NCI-H1694 (cell line): ENCODE data around the gene COX7A2.
A peak's percentile ranks its signal among the peaks of the same experiment; 100 is the strongest.

Experiments
- DNase-seq: peaks from one replicate; lab custom pipeline; 2025; lab: John Stamatoyannopoulos, UW

Gene COX7A2

DNA sequence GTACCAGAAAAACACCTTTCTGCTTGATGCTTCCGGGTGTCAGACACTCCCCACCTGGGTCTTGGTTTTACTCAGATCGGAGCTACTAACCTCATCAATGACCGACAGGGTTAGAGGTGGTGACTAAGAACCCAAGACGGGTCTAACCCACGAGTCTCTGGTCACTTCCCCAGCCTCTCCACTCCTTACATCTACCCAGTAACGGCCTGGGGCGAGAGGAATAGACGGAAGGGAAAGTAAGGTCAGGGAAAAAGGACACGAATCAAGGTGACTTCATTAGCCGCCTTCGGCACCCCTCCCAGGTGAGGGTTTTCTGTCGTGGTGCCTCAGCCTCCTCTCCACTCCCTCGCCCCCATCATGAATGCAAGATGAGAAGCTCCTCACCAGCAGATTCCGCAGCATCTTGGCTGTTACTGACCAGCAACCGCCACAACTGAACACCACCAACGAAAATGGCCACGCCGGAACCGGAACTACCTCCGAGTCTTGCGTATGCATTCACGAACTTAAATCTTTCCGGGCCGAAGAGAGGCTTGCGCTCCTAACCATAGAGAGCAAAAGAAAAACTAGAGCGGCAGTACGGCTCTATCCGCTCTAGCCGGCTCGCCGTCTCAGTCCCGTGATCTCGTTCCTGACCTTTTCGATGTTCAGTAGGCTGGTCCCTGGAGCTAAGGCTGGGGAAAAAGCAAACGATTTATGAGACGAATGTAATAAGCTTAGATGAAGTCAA lies at the start of gene COX7A2:
TSS of gene COX7A2 (minus strand) at position 469 of the 730 bp plus-strand sequence. CDS start at position 402, 67 bp downstream.
- DNase-seq: peak; percentile 90

DNA sequence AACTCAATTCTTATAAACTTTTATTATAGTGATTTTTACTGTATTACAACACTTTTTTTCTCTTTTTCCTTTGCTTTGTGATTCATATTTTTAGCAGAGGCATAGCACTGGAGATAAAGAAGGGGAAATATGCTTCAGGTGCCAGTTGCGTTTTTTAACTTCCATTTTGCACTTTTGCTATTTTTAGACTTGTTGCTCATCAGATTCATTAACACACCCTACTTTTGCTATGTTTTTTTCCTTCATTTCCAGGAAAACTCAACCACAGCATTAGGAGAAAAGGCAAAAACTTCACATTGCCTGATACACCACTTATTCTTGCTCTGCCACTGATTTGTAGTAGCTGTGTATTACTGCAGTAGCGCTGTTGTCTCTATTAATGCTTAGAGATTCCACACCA lies 49.0 kb upstream of the COX7A2 start:
- DNase-seq: no peak

GRCh38 chr6:75291744-75292143 lies 48.1 kb upstream of the COX7A2 start:
- no peak for DNase-seq

GRCh38 chr6:75291331-75291730 lies 47.7 kb upstream of the COX7A2 start:
- no peak for DNase-seq

GRCh38 chr6:75290136-75290945 lies 46.7 kb upstream of the COX7A2 start:
- DNase-seq: no peak

GRCh38 chr6:75288023-75288422 lies 44.4 kb upstream of the COX7A2 start:
- DNase-seq: no peak

DNA sequence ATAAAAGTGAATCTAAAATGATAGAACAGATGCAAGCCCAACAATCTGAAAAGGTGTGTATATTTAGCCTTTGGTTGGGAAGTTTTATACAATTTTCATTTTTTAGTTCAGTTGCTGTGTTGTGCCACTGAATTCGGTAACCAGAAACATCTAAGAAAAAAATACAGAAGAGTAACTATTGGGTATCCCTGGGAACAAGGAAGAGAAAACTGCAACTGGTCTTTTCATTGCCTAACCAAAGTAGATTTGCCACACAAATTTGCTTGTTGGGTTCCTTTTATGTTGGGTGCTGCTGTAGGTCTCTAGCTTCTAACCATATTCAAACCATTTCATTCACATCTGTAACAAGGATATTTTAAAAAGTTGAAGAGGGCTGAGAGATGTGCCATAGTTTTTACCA lies 43.8 kb upstream of the COX7A2 start:
- no peak for DNase-seq

DNA sequence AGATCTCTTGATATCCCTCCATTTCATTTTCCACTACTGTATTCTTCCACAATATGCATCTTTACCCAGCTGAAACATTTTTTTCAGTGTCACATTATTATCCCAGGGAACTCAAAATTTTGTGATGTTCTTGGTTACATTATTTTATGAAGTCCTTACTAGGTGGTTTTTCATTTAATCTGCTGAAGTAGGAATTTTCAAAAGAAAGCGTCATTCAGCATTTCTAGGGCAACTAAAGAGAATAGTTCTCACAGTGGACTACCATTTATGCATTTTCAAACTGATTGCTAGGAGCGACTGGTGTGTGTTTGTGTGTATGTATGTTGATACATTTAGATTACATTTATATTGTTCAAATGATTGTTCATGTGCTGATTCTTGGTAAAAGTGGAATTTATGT lies 43.4 kb upstream of the COX7A2 start:
- no peak for DNase-seq

DNA sequence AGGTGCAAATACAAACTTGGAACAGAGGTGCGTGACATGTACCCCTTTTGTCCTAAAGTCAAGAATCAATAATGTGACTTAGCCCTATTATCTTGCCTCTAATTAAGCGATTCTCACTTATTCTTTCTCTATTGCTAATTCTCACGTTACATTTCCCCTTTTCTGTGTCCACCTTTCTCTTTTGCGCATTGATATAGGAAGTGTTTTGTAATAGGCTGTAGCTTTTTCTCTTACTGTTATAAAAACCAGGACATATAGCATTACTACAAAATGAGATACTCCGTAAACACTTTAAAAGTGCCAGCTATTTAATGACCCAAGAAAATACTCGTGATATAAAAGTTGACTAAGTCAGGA lies 41.7 kb upstream of the COX7A2 start:
- no peak for DNase-seq

- peak; percentile 96 for DNase-seq
These were observed 41.2 kb upstream of the COX7A2 start, which contains the start of gene TMEM30A for GRCh38 chr6:75284632-75285282. TSS of gene TMEM30A (minus strand) at chr6:75284792. CDS start at chr6:75284638, 154 bp downstream.

- DNase-seq: no peak
These were observed 40.5 kb upstream of the COX7A2 start for GRCh38 chr6:75283907-75284631.

DNA sequence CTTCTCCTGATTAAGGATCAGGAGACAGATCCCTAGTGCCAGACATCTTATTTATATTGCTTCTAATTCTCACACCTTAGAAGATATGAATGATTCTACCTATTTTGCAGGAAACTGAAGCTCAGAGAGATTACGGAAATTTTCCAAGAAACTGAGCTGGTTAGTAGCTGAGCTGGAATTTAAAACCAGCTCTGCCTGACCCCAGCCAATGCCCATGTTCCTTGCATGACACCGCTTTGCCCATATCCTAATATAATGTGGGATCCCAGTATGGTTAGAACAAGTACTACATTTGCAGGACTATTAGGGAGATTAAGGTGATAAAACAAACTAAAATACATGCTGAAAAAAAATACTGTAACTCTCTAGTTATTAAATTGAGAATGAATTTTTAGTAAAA lies 39.1 kb upstream of the COX7A2 start:
- no peak for DNase-seq

- DNase-seq: no peak
These were observed 38.1 kb upstream of the COX7A2 start for GRCh38 chr6:75281653-75282052.

DNA sequence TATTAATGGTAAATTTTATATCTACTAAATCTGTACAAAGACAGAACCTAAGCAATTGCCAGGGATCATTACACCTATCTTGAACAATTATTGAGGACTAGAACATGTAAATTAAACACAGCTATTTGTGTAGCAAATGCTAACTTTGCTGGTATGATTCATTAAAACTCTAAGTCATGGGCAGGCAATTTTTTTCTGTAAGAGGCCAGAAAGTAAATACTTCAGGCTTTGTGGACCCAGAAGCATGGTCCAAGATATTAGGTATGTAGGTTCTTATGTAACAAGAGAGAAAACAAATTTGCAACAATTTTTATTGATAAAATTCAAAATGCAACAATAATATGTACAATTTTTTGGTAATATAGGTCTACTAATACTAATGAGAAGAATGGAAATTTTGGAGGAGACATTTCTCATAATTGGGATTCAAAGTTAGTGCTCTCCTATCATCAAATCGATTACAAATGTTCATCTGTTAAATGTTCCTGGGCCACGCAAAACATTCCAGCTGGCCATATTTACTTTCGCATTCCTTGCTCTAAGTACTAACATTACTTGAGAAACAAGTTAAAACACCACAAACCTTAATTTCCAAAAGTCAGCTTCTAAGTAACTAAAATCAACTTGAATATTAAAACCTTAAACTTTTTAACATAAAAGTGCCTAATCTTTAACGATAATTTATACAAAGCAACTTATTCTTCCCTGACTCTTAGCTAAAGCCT lies 36.7 kb upstream of the COX7A2 start:
- DNase-seq: no peak

GRCh38 chr6:75279418-75279817 lies 35.8 kb upstream of the COX7A2 start:
- DNase-seq: no peak

DNA sequence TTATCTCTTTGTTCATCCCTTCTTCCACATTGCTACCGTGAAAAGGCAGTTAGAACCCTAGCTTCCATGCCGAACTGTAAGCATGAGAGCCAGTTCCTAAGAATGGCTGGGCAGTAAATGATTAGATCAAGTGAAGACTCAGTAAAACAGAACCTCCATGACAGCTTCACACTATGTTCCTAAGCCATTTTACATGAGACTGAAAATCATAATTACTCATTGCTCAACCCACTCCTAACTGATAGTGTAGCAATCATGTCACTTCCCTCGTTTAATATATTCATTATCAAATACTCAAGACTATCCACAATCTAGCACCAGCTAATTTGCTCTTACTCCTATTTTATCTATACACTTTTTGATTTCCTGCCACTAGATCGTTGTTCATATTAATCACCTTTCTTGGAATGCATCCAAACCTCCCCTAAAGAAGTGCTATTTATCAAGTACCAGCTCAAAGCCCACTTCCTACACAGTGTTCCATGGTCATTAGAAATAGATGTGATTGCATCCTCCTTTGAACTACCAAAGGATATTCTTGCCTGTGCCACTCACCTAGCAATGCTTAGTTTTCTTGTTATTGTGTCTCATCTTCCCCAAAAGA lies 35.0 kb upstream of the COX7A2 start:
- DNase-seq: no peak

- no peak for DNase-seq
These were observed 31.5 kb upstream of the COX7A2 start for GRCh38 chr6:75275067-75275466.

GRCh38 chr6:75273009-75273408 lies 29.4 kb upstream of the COX7A2 start:
- no peak for DNase-seq

- no peak for DNase-seq
These were observed 28.7 kb upstream of the COX7A2 start for GRCh38 chr6:75272145-75272840.

DNA sequence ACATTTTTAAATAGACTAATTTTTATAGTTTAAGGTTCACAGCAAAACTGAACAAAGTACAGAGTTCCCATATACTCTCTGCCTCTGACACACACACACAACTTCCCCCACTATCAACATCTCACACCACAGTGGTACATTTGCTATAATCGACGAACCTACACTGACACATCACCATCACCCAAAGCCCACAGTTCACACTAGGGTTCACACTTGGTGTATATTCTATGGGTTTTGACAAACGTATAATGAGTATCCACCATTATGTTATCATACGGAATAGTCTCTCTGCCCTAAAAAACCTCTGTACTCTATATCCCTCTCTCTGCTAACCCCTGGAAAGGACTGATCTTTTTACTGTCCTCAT lies 25.4 kb upstream of the COX7A2 start:
- no peak for DNase-seq
